ENCODE results near the gene PIAS4.

PIAS4 gene

GRCh38 chr19:4080473-4080872 is 72.9 kb downstream of the PIAS4 start:
- no peak for DNase-seq

GRCh38 chr19:4081441-4082129 is 74.0 kb downstream of the PIAS4 start:
- no peak for DNase-seq

GRCh38 chr19:4082172-4082571 is 74.6 kb downstream of the PIAS4 start:
- DNase-seq = no peak

GRCh38 chr19:4083677-4084546 is 76.4 kb downstream of the PIAS4 start:
- no peak for DNase-seq

- DNase-seq = no peak
Measured at GRCh38 chr19:4084547-4084877, 77.0 kb downstream of the PIAS4 start.

GRCh38 chr19:4086411-4086867 is 78.9 kb downstream of the PIAS4 start:
- DNase-seq = no peak

- DNase-seq = no peak
Measured at GRCh38 chr19:4087787-4088679, 80.5 kb downstream of the PIAS4 start.

- DNase-seq = no peak
Measured at GRCh38 chr19:4088975-4089374, 81.4 kb downstream of the PIAS4 start.

All from T1000 (cell line).